Erythroblast (primary cell): ENCODE results near the gene LIPE.

Source experiments
- DNase-seq, 2 experiments: peaks; one replicate each; lab custom pipeline; 2025; lab: John Stamatoyannopoulos, UW
- GATA1 ChIP-seq: IDR thresholded peaks from 2 replicates; pipeline ENCODE4 v1.6.1; 2011; ENCODE audit warnings: low read depth, mild to moderate bottlenecking, control low read depth, low read length, moderate library complexity
- POLR2A ChIP-seq: IDR thresholded peaks from 2 replicates; pipeline ENCODE4 v1.6.1; 2011; ENCODE audit warnings: mild to moderate bottlenecking, low read length

The LIPE gene

DNA sequence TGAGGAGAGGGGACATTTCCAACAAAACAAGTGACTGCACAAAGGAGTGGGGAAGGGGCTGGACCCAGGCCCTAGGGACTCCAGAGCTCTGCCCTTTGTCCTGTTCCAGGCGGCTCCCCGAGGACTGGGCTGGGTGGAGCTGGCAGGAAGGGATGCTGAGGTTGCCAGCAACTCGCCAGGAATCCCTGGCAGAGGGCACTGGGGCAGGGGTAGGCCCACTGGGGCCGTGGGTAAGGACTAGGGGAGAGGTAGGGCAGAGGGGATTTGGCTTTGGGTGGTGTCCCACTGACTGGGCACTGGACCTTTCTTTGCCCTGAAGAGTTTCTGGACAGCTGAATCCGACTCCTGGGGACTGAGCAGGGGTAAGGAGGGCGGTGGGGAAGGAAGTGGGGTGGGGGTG, 7.9 kb downstream of the LIPE start:
- TF ChIP-seq POLR2A = no peak
- no peak for TF ChIP-seq GATA1
- no peak for DNase-seq

DNA sequence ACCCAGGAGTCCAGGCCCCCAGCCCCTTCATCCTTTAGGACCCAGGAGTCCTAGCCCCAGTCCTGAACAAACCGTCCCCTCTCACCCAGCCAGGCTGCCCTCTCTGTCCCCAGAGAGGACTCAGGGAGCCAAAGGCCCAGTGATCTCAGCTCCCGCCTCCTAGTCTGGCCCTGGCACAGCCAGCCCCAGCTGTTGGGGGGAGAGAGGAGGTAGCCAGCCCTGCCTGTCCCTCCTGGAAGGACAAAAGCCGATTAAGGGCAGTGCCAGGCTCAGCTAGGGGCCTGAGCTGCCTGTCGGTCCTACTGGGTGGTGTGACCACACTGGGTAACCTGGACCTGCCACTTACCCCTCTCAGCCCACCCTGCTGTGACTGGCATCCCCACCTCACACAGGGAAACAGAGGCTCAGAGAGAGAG, 14.5 kb downstream of the LIPE start:
- TF ChIP-seq POLR2A (no peak), GATA1 (no peak)
- DNase-seq = no peak

DNA sequence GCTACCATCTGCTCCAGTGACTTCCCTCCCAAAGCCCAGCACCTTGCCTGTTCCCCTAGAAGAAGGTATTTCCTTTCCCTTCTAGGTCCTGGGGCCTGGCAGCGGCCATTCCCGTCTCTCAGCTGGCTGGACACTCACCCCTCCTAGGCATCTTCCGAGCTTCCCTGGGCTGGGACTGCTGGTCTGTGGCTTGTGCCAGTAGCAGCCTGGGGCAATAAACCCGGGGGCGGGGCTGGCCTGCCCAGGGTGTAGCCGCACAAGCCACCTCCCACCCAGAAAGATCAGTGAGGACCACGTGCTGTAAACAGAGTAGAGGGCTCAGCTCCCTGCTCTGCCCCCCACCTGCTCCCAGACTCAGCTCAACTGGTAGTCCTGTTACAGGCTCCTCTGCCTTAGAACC, 15.0 kb downstream of the LIPE start:
- TF ChIP-seq GATA1 (no peak), POLR2A (no peak)
- no peak for DNase-seq

DNA sequence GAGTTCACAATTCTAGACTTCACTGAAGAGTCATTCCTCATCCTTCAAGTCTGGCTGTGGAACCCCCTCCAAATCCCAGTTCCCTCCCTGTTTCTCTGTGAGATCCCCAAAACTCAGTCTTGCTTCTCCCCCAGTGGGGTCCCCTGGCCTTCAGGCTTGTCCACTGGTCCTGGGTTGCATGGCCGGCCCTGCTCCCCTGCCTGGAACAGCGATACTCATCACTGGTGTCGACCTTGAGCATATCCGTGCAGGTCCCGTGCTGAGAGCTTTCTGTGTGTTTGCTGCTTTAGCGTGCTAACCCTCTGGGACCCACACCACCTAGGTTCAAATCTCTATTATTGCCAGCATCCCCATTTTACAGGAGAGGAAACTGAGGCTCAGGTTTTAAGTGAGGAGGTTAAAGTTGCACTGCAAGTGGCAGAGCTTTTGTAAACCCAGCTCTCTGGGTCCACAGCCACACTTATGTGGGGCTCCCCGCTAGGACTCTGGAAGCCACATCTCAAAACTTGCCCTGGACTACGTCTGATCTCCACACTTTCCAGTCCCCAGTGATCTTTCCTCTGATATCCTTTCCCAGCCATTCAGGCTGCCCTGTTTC, 15.5 kb downstream of the LIPE start:
- DNase-seq = no peak
- TF ChIP-seq GATA1 (no peak), POLR2A (no peak)

DNA sequence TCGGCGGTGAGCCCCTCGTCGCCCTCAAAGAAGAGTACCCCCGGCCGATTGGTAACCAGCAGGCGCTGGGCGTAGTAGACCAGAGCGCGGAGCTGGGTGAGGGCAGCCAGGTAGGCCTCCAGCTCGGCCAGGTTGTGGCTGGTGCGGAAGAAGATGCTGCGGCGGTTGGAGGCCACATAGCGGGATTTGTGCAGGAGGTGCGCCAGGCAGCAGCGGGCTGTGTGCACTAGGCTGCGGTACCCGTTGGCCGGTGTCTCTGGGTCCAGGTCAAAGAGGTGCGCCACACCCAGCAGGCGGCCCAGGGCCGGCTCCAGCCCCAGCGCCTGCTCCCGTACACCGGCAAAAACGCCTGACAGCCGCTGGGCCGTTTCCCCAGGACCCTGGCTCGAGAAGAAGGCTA, 16.8 kb downstream of the LIPE start:
- TF ChIP-seq GATA1 (no peak), POLR2A (no peak)

GRCh38 chr19:42409477-42409876, 17.7 kb downstream of the LIPE start:
- TF ChIP-seq POLR2A (no peak), GATA1 (no peak)
- no peak for DNase-seq

More for the DNA sequence above, 16.8 kb downstream of the LIPE start:
- no peak for DNase-seq

DNA sequence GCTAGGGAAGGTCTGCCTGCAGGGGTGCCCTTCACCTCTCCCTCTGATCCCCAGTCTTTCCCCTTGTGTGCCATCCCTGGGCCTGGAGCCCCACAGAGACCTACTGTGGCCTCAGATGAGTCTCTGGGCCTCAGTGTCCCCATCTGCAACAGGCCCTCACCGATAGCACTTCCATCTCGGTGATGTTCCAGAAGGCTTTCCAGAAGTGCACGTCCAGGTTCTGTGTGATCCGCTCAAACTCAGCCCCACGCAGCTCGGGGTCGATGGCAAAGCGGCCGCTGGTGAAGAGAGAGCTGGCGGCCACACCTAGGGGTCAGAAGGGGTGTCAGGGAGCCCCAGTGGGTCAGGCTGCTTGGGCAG, 19.4 kb downstream of the LIPE start:
- TF ChIP-seq POLR2A = no peak
- no peak for TF ChIP-seq GATA1
- DNase-seq = no peak

GRCh38 chr19:42407085-42407815, 19.9 kb downstream of the LIPE start:
- TF ChIP-seq GATA1 = no peak
- no peak for TF ChIP-seq POLR2A

GRCh38 chr19:42406111-42406510, 21.1 kb downstream of the LIPE start:
- TF ChIP-seq GATA1 (no peak), POLR2A (no peak)
- no peak for DNase-seq

More at GRCh38 chr19:42407085-42407815, 19.9 kb downstream of the LIPE start:
- DNase-seq = no peak

DNA sequence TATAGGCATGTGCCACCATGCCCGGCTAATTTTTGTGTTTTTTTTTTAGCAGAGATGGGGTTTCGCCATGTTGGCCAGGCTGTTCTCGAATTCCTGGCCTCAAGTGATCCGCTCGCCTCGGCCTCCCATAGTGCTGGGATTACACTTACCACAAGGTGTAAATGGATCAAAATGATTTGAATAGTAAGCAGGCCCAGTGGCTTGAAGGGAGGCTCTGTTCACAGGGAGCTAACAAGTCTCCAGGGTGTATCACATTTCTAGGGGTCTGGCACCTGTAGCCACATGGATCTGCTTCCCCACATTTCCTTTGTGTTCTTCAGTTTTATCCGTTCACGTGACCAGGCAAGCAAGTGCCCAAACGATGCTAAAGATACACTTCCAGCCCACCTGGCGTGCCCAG, 23.6 kb downstream of the LIPE start:
- TF ChIP-seq POLR2A = no peak
- no peak for DNase-seq

- TF ChIP-seq POLR2A = no peak
- TF ChIP-seq GATA1 = no peak
- no peak for DNase-seq
Measured at GRCh38 chr19:42402376-42403116, 24.6 kb downstream of the LIPE start.

GRCh38 chr19:42401365-42402303, 25.6 kb downstream of the LIPE start:
- peak; percentile 78 to 89 for DNase-seq

GRCh38 chr19:42400404-42400803, 26.8 kb downstream of the LIPE start:
- DNase-seq = no peak
- TF ChIP-seq GATA1 (no peak), POLR2A (no peak)

More at GRCh38 chr19:42401365-42402303, 25.6 kb downstream of the LIPE start:
- no peak for TF ChIP-seq GATA1
- TF ChIP-seq POLR2A = no peak
